Epithelial cell of esophagus (primary cell): ENCODE measurements around the gene ZNF839.

Experiments
- DNase-seq: peaks from one replicate; pipeline ENCODE4 v3.0.0; 2010; ENCODE audit warnings: low read depth
- H3K4me3 ChIP-seq: 2 replicates; pipeline ENCODE4 v1.5.1; 2011; ENCODE audit warnings: mild to moderate bottlenecking, low read length, control low read depth
- TF ChIP-seq, protein P1 (sequence below): IDR thresholded peaks from 2 replicates; pipeline ENCODE4 v1.5.1; 2011; ENCODE audit warnings: low read depth, mild to moderate bottlenecking, low read length, control low read depth, inconsistent platforms; ENCODE audit not compliant: insufficient read depth; ENCODE audit errors: missing control alignments

The ZNF839 gene

DNA sequence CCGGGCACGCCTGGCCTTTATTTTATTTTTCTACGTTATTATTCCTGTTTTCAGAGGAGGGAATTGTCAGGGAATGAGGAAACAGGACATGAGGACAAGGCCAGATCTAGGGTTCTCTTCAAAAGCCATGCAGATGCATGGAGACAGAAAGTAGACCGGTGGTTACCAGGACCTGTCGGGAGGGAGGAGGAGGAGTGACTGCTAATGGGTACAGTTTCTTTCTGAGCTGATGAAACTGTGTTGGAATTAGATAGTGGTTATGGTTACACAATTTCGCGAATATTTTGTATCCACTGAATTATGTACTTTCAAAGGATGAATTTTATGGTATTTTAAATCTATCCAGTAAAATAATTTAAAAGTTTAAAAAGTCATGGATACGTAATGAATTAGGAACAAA is 11.3 kb downstream of the ZNF839 start:
- no peak for DNase-seq
- TF ChIP-seq, protein P1, sequence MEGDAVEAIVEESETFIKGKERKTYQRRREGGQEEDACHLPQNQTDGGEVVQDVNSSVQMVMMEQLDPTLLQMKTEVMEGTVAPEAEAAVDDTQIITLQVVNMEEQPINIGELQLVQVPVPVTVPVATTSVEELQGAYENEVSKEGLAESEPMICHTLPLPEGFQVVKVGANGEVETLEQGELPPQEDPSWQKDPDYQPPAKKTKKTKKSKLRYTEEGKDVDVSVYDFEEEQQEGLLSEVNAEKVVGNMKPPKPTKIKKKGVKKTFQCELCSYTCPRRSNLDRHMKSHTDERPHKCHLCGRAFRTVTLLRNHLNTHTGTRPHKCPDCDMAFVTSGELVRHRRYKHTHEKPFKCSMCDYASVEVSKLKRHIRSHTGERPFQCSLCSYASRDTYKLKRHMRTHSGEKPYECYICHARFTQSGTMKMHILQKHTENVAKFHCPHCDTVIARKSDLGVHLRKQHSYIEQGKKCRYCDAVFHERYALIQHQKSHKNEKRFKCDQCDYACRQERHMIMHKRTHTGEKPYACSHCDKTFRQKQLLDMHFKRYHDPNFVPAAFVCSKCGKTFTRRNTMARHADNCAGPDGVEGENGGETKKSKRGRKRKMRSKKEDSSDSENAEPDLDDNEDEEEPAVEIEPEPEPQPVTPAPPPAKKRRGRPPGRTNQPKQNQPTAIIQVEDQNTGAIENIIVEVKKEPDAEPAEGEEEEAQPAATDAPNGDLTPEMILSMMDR, result no peak
- H3K4me3 ChIP-seq, result no peak overlapping the region

DNA sequence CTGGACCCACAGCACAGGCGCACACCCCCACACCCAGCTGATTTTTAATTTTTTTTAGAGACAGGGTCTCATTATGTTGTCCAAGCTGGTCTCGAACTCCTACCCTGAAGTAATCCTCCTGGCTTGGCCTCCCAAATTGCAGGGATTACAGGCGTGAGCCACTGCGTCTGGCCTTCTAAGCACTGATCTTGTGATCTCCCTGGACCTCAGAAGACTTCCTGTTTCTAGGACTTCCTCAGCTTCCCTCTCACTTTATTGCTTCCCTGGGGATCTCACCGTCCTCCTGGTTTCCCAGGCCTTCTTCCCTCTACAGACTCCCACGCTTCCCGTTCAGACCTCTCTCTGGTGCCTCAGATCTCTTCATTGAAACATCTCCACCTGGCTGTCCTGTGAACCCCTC is 13.8 kb downstream of the ZNF839 start:
- DNase-seq, result no peak
- TF ChIP-seq, protein P1, result no peak
- no peak overlapping the region for H3K4me3 ChIP-seq

DNA sequence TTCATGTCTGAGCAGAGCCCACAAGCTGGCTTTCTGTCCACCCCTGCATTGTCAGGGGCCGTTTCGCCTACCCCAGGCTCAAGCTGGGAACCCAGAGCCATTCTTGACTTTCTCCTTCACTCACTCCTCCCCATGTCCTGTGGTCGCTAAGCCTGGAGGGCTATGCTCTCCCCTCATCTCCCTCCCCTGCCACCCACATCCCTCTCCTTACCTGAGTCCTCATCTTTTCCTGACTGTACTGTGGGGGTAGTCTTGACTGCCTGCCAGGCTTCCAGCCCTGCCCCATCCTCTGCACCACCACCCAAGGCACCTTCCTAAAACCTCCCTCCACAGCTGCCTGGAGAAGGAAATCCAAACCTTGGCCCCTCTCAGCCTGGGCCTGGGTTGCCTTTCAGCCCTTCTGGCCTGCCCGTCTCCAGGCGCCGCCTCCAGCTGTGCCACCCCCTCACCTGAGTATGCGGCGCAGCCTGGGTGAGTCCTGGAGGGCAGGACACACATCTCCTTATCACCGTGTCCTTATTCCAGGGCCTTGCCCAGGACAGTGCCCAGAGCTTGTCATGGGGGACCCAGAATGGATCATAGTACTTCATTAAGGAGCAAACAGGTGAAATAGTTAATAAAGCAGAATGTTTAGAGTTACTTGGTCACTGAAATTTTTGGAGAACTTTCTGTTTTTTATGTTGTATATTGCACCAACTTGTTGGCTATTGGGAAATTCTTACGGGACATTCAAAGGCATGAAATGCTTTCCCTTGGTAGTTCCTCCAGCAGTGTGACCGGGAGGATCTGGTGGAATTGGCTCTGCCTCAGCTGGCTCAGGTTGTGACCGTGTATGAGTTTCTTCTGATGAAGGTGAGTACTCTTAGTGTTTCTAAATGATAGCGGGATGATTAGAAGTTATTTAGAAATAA is 14.5 kb downstream of the ZNF839 start:
- TF ChIP-seq, protein P1, result no peak
- DNase-seq, result no peak
- H3K4me3 ChIP-seq, result no peak overlapping the region

DNA sequence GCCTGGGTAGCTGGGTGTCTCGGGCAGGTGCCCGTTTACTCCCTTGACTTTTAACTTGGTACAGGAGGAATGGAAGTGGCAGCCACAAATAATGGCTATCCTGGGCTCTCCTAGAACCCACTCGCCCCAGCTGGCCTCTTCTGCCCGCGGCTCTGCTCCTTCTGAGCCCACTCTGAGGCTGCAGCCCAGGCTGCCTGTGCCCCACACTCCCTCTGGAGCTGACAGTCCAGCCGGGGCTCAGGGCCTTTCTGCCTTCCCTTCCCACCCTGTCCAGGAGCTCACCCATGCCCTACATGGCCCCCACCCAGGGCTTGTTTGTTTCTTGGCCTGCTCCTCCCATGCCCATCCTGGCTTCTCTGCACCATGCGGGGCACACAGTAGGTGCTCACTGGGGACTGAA is 15.6 kb downstream of the ZNF839 start:
- TF ChIP-seq, protein P1, result no peak
- DNase-seq, result no peak
- no peak overlapping the region for H3K4me3 ChIP-seq

DNA sequence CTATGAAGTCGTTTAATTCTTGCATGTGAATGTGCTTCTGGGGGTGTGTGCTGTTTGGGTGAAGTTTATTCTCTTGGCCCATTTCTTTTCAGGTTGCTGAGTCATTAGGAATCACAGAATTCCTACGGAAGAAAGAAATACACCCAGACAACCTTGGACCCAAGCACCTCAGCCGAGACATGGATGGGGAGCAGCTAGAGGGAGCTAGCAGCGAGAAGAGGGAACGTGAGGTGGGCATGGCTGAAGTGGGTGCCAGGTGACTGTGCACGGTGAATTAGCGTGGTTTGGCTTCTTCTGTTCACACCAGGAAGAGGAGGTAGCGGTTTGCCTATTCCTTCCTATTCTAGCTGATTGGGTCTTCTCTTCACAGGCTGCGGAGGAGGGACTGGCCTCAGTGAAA is 19.2 kb downstream of the ZNF839 start:
- H3K4me3 ChIP-seq, result no peak overlapping the region
- TF ChIP-seq, protein P1, result no peak
- no peak for DNase-seq

DNA sequence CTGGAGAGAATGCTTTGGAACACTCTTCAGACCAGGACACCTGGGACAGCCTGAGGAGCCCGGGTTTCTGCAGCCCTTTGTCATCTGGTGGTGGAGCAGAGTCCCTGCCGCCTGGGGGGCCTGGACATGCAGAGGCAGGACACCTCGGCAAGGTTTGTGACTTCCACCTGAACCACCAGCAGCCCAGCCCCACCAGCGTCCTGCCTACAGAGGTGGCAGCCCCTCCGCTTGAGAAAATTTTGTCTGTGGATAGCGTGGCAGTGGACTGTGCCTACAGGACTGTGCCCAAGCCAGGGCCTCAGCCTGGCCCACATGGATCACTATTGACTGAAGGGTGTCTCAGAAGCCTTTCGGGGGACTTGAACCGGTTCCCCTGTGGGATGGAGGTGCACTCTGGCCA is 22.0 kb downstream of the ZNF839 start:
- TF ChIP-seq, protein P1, result no peak
- no peak for DNase-seq
- H3K4me3 ChIP-seq, result no peak overlapping the region

DNA sequence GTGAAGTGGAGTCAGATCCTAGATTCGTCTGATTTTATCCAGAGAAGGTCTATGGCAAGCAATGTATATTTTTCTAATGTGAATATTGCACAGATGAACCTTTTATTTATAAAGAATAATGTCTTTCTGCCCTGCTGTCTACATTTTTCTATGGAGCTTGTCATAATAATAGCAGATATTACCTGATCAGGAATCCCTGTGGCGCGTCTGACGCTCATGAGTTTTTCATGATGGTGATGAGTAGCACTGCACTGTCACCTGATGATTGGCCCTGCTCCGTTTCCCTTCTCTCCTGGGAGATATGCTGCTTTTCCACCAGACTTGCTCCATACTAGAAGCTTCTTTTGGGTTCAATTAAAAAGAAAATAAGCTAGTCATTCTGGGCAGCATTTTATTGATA is 22.7 kb downstream of the ZNF839 start:
- TF ChIP-seq, protein P1, result no peak
- DNase-seq, result no peak
- no peak overlapping the region for H3K4me3 ChIP-seq
